A549 (cell line): ENCODE data around the gene SLC2A10. TPM values are rescaled to one million over a fixed set of nuclear protein-coding genes. Genes with fewer than 3 reads are reported as not detected.

Source experiments
- ATAC-seq, 2 experiments: fragments of 200-7000 bp in 1 of 2; fragments of >200 bp in 1 of 2; cut with Nextera tagmentation in 1 of 2; cut with Tn5 transposase in 1 of 2; 3 replicates each; pipeline versions ENCODE4 v1.8.0 to v1.9.1; 2018 to 2020; ENCODE audit warnings: mild to moderate bottlenecking in 1 of 2, moderate library complexity in 1 of 2
- CTCF ChIA-PET: fragments of 300-600 bp; sonication (Branson Sonifier 250); formaldehyde crosslinking; extraction: SDS; loops from one replicate; lab custom pipeline; 2021; ENCODE audit warnings: antibody characterized with exemption, inconsistent platforms; lab: Yijun Ruan, JAX
- POLR2A ChIA-PET: fragments of 350-600 bp; formaldehyde crosslinking; extraction: SDS; loops from one replicate; lab custom pipeline; 2021; ENCODE audit warnings: antibody characterized with exemption, inconsistent platforms; lab: Yijun Ruan, JAX
- DNase-seq, 2 experiments: peaks; one replicate each; pipeline versions ENCODE4 v3.0.0 to v3.0.0-alpha.2; 2011 to 2016; ENCODE audit warnings: low read depth in 1 of 2, low spot score in 1 of 2
- FAIRE-seq: peaks from 2 replicates; lab custom pipeline; 2011; peaks lifted over from hg19 to GRCh38; lab: Jason Lieb, UNC
- H3K27ac ChIP-seq, 2 experiments: fragments of >200 bp; sonication (Bioruptor Twin); formaldehyde crosslinking; 3 replicates each; pipeline ENCODE4 v1.5.1; 2016 to 2017
- H3K4me1 ChIP-seq: fragments of >200 bp; sonication (Bioruptor Twin); formaldehyde crosslinking; 3 replicates; pipeline ENCODE4 v1.6.1; 2016
- H3K4me2 ChIP-seq: fragments of >200 bp; sonication (Bioruptor Twin); formaldehyde crosslinking; 3 replicates; pipeline ENCODE4 v1.6.1; 2016
- H3K4me3 ChIP-seq: fragments of >200 bp; sonication (Bioruptor Twin); formaldehyde crosslinking; 3 replicates; pipeline ENCODE4 v1.5.1; 2016
- H3K9me3 ChIP-seq: fragments of >200 bp; sonication (Bioruptor Twin); formaldehyde crosslinking; 3 replicates; pipeline ENCODE4 v1.6.1; 2016
- CHD2 ChIP-seq: fragments of 150-350 bp; IDR thresholded peaks from 2 replicates; pipeline ENCODE4 v1.6.1; 2014; ENCODE audit warnings: low read length; ENCODE audit not compliant: partially characterized antibody
- EHF ChIP-seq: fragments of 250-450 bp; sonication (Bioruptor Pico); IDR thresholded peaks from 2 replicates; pipeline ENCODE4 v1.5.0; 2020; ENCODE audit warnings: mild to moderate bottlenecking
- EHMT2 ChIP-seq: fragments of 200-600 bp; sonication (generic); IDR thresholded peaks from 2 replicates; pipeline ENCODE4 v1.6.1; 2016; ENCODE audit warnings: antibody characterized with exemption, low read depth, mild to moderate bottlenecking, moderate library complexity
- EP300 ChIP-seq, 2 experiments: fragments of >200 bp; sonication (Bioruptor Twin); formaldehyde crosslinking; IDR thresholded peaks; 2 replicates in 1 of 2; 3 replicates in 1 of 2; pipeline ENCODE4 v1.6.1; 2016 to 2017
- ESRRA ChIP-seq: fragments of 150-350 bp; IDR thresholded peaks from 2 replicates; pipeline ENCODE4 v1.6.1; 2014; ENCODE audit warnings: mild to moderate bottlenecking, low read length, borderline replicate concordance
- FOSB ChIP-seq: fragments of 250-450 bp; sonication (Bioruptor Pico); IDR thresholded peaks from 2 replicates; pipeline ENCODE4 v1.5.0; 2020; ENCODE audit warnings: mild to moderate bottlenecking, moderate library complexity
- FOSL2 ChIP-seq, 2 experiments: fragments of 450-650 bp in 1 of 2; fragments of >200 bp in 1 of 2; sonication (Bioruptor Twin) in 1 of 2; formaldehyde crosslinking; IDR thresholded peaks; 2 replicates each; pipeline versions ENCODE4 v1.5.0 to v1.6.1; 2016 to 2020; ENCODE audit warnings: mild to moderate bottlenecking in 1 of 2, moderate library complexity in 1 of 2
- FOXS1 ChIP-seq: fragments of 250-450 bp; sonication (Bioruptor Pico); IDR thresholded peaks from 2 replicates; pipeline ENCODE4 v1.5.0; 2020; ENCODE audit warnings: mild to moderate bottlenecking, moderate library complexity
- GATA3 ChIP-seq: IDR thresholded peaks from 2 replicates; pipeline ENCODE4 v1.6.1; 2012; ENCODE audit warnings: borderline replicate concordance
- HOXA7 ChIP-seq: fragments of 250-450 bp; sonication (Bioruptor Pico); IDR thresholded peaks from 2 replicates; pipeline ENCODE4 v1.5.0; 2020; ENCODE audit warnings: mild to moderate bottlenecking, moderate library complexity
- HOXB13 ChIP-seq: fragments of 250-450 bp; sonication (Bioruptor Pico); IDR thresholded peaks from 2 replicates; pipeline ENCODE4 v1.5.0; 2020; ENCODE audit warnings: low read depth, mild to moderate bottlenecking, moderate library complexity
- HOXB5 ChIP-seq: fragments of 250-450 bp; sonication (Bioruptor Pico); IDR thresholded peaks from 2 replicates; pipeline ENCODE4 v1.5.0; 2020; ENCODE audit warnings: mild to moderate bottlenecking, moderate library complexity
- JUN ChIP-seq, 2 experiments: fragments of >200 bp; sonication (Bioruptor Twin); formaldehyde crosslinking; IDR thresholded peaks; 2 replicates in 1 of 2; 3 replicates in 1 of 2; pipeline ENCODE4 v1.6.1; 2016 to 2017
- KDM1A ChIP-seq: fragments of 200-600 bp; sonication (generic); IDR thresholded peaks from 2 replicates; pipeline ENCODE4 v1.6.1; 2016; ENCODE audit warnings: low read depth, mild to moderate bottlenecking
- MYC ChIP-seq: IDR thresholded peaks from 2 replicates; pipeline ENCODE4 v1.6.1; 2012; ENCODE audit warnings: mild to moderate bottlenecking, inconsistent platforms, low read length, improper control_type of control experiment, borderline replicate concordance
- NR3C1 ChIP-seq: fragments of >200 bp; sonication (Bioruptor Twin); formaldehyde crosslinking; IDR thresholded peaks from 3 replicates; pipeline ENCODE4 v1.6.1; 2017
- PHF8 ChIP-seq: fragments of 200-600 bp; sonication (generic); IDR thresholded peaks from 2 replicates; pipeline ENCODE4 v1.6.1; 2016; ENCODE audit warnings: low read depth, mild to moderate bottlenecking, antibody characterized with exemption, moderate library complexity, borderline replicate concordance
- POLR2A ChIP-seq: IDR thresholded peaks from 2 replicates; pipeline ENCODE4 v1.6.1; 2012; ENCODE audit warnings: mild to moderate bottlenecking, low read length
- RAD21 ChIP-seq, 2 experiments: fragments of >200 bp in 1 of 2; sonication (Bioruptor Twin) in 1 of 2; formaldehyde crosslinking in 1 of 2; IDR thresholded peaks in 1 of 2; conservative IDR thresholded peaks in 1 of 2; 2 replicates in 1 of 2; 3 replicates in 1 of 2; pipeline ENCODE4 v1.6.1; 2012 to 2018; ENCODE audit warnings: inconsistent platforms in 1 of 2
- RARB ChIP-seq: fragments of 250-450 bp; sonication (Bioruptor Pico); IDR thresholded peaks from 2 replicates; pipeline ENCODE4 v1.8.0; 2021; ENCODE audit warnings: mild to moderate bottlenecking, moderate library complexity
- RCOR1 ChIP-seq: fragments of 150-350 bp; IDR thresholded peaks from 2 replicates; pipeline ENCODE4 v1.6.1; 2014; ENCODE audit warnings: antibody characterized with exemption, low read length, low read depth
- RFX5 ChIP-seq: fragments of 450-650 bp; IDR thresholded peaks from 2 replicates; pipeline ENCODE4 v1.7.1; 2014; ENCODE audit warnings: antibody characterized with exemption, mild to moderate bottlenecking, moderate library complexity
- SMC3 ChIP-seq: fragments of >200 bp; sonication (Bioruptor Twin); formaldehyde crosslinking; IDR thresholded peaks from 3 replicates; pipeline ENCODE4 v1.6.1; 2018; ENCODE audit warnings: inconsistent platforms
- ZFP36 ChIP-seq: fragments of 450-650 bp; IDR thresholded peaks from 2 replicates; pipeline ENCODE4 v1.6.1; 2014; ENCODE audit warnings: borderline replicate concordance; ENCODE audit not compliant: partially characterized antibody
- ZNF302 ChIP-seq: fragments of 250-450 bp; sonication (Bioruptor Pico); IDR thresholded peaks from 2 replicates; pipeline ENCODE4 v1.9.0; 2021; ENCODE audit warnings: inconsistent platforms, mild to moderate bottlenecking, moderate library complexity
- WGBS: methylation state at CpG from one replicate; pipeline ENCODE4 v1.1.6; 2017; ENCODE audit errors: missing lambda C conversion rate; 5-methylcytosine and 5-hydroxymethylcytosine counted together
- polyA plus RNA-seq, 4 experiments: library from polyadenylated mRNA; depleted of rRNA in 3 of 4; stranded (reverse); fragments of >200 nt; fragmentation: RNase III in 1 of 4; extraction: RNeasy Plus Mini Kit Qiagen cat#74134 plus additional on column Dnase treatment in 1 of 4; gene quantifications; 2 replicates in 3 of 4; 3 replicates in 1 of 4; pipeline ENCODE4 v1.2.3, GENCODE V29; 2011 to 2017
- TF ChIP-seq, protein P1 (sequence below): fragments of 250-450 bp; sonication (Bioruptor Pico); IDR thresholded peaks from 2 replicates; pipeline ENCODE4 v1.5.0; 2021; ENCODE audit warnings: mild to moderate bottlenecking, moderate library complexity, borderline replicate concordance
- TF ChIP-seq, protein P2 (sequence below): IDR thresholded peaks from 2 replicates; pipeline ENCODE4 v1.6.1; 2012; ENCODE audit warnings: low read depth, borderline replicate concordance
- TF ChIP-seq, protein P3 (sequence below): IDR thresholded peaks from 2 replicates; pipeline ENCODE4 v1.6.1; 2012
- TF ChIP-seq, protein P4 (sequence below): fragments of >200 bp; sonication (Bioruptor Twin); formaldehyde crosslinking; IDR thresholded peaks from 3 replicates; pipeline ENCODE4 v1.6.1; 2016
- TF ChIP-seq, protein P5 (sequence below): IDR thresholded peaks from 2 replicates; pipeline ENCODE4 v1.6.1; 2012
- TF ChIP-seq, protein P6 (sequence below): fragments of 250-450 bp; sonication (Bioruptor Pico); IDR thresholded peaks from 2 replicates; pipeline ENCODE4 v1.5.0; 2020; ENCODE audit warnings: low read depth, mild to moderate bottlenecking, moderate library complexity

The SLC2A10 gene
- polyA plus RNA-seq, 2 of the 4 experiments (the other 2 are of a cell fraction): 0.01 TPM; not detected in 1

DNA sequence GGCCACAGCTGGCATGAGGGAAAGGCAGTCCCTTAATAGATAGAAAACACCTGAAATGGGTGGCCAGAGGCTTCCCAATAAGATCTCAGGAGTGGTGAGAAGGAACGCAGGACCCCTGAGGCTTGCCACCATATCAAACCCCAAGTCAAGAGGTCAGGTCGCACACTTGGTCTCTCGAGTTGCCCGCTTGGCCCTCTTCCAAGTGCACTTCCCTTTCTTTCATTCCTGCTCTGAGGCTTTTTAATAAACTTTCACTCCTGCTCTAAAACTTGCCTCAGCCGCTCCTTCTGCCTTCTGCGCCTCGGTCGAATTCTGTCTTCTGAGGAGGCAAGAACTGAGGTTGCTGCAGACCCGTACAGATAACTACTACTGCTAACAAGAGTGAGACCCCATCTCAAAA lies 64.2 kb downstream of the SLC2A10 start:
- H3K9me3 ChIP-seq: no peaks in the 10 kb centered on the region
- FAIRE-seq (no peak), ATAC-seq (no peak), DNase-seq (no peak)
- H3K4me3 ChIP-seq: no peak overlapping the region
- no peak overlapping the region for H3K27ac ChIP-seq
- H3K4me1 ChIP-seq: peaks cover 9% of the 10 kb centered on the region; the same call in 1 of the 3 replicates
- WGBS: 68% methylated on average over 9 of the region's 9 CpGs
- ChIA-PET POLR2A (no interaction called here), CTCF (interaction anchor here (0.8 to 2.3 kb wide), 6 partner anchors 15 to 610 kb away, joined by 3 to 12 read pairs (median 4); no protein-coding TSS in a partner anchor)
- TF ChIP-seq ESRRA: no peak
- TF ChIP-seq, protein P1, sequence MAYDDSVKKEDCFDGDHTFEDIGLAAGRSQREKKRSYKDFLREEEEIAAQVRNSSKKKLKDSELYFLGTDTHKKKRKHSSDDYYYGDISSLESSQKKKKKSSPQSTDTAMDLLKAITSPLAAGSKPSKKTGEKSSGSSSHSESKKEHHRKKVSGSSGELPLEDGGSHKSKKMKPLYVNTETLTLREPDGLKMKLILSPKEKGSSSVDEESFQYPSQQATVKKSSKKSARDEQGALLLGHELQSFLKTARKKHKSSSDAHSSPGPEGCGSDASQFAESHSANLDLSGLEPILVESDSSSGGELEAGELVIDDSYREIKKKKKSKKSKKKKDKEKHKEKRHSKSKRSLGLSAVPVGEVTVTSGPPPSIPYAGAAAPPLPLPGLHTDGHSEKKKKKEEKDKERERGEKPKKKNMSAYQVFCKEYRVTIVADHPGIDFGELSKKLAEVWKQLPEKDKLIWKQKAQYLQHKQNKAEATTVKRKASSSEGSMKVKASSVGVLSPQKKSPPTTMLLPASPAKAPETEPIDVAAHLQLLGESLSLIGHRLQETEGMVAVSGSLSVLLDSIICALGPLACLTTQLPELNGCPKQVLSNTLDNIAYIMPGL (CRISPR knock-in tag): no peak
- no peak for TF ChIP-seq GATA3
- TF ChIP-seq KDM1A: no peak
- no peak for TF ChIP-seq PHF8
- TF ChIP-seq FOSL2 (IDR thresholded peaks at IDR 0.05): no peak
- TF ChIP-seq FOSL2 (CRISPR knock-in tag; IDR thresholded peaks at IDR 0.05): no peak
- TF ChIP-seq, protein P2, sequence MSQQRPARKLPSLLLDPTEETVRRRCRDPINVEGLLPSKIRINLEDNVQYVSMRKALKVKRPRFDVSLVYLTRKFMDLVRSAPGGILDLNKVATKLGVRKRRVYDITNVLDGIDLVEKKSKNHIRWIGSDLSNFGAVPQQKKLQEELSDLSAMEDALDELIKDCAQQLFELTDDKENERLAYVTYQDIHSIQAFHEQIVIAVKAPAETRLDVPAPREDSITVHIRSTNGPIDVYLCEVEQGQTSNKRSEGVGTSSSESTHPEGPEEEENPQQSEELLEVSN: no peak
- no peak for TF ChIP-seq ZNF302 (CRISPR knock-in tag)
- no peak for TF ChIP-seq FOXS1 (CRISPR knock-in tag)
- TF ChIP-seq, protein P3, sequence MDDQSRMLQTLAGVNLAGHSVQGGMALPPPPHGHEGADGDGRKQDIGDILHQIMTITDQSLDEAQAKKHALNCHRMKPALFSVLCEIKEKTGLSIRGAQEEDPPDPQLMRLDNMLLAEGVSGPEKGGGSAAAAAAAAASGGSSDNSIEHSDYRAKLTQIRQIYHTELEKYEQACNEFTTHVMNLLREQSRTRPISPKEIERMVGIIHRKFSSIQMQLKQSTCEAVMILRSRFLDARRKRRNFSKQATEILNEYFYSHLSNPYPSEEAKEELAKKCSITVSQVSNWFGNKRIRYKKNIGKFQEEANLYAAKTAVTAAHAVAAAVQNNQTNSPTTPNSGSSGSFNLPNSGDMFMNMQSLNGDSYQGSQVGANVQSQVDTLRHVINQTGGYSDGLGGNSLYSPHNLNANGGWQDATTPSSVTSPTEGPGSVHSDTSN: no peak
- TF ChIP-seq, protein P4, sequence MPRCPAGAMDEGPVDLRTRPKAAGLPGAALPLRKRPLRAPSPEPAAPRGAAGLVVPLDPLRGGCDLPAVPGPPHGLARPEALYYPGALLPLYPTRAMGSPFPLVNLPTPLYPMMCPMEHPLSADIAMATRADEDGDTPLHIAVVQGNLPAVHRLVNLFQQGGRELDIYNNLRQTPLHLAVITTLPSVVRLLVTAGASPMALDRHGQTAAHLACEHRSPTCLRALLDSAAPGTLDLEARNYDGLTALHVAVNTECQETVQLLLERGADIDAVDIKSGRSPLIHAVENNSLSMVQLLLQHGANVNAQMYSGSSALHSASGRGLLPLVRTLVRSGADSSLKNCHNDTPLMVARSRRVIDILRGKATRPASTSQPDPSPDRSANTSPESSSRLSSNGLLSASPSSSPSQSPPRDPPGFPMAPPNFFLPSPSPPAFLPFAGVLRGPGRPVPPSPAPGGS: no peak
- no peak for TF ChIP-seq JUN (IDR thresholded peaks at IDR 0.05)
- TF ChIP-seq POLR2A: no peak
- TF ChIP-seq RAD21 (conservative IDR thresholded peaks at IDR 0.05 in 1 of 2, IDR thresholded peaks at IDR 0.05 in 1 of 2): no peak
- no peak for TF ChIP-seq HOXB13
- no peak for TF ChIP-seq HOXB5 (CRISPR knock-in tag)
- TF ChIP-seq NR3C1: no peak
- TF ChIP-seq ZFP36: no peak
- TF ChIP-seq SMC3: no peak
- TF ChIP-seq MYC: no peak
- no peak overlapping the region for H3K4me2 ChIP-seq

DNA sequence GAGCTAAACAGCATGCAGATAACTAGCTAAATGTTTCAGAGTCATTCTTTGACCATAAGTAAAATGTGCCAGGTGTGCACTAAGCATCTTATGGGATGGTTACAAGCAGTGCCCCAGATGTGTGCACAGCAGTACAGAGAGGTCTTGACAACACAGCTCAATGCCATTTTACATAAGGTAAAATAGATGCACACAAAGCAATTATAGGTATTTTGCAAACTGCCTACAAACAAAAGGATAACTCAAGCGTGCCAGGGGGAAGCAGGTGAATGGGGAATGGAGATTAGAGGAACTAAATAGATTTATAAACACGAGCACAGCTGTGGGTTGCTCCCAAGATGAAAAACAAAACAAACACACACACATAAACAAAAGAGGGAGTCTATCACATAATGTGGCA lies 64.8 kb downstream of the SLC2A10 start:
- Histone ChIP-seq H3K4me3 (no peak overlapping the region), H3K27ac (no peak overlapping the region), H3K4me1 (peaks cover 9% of the 10 kb centered on the region; the same call in 1 of the 3 replicates), H3K4me2 (no peak overlapping the region), H3K9me3 (no peaks in the 10 kb centered on the region)
- ATAC-seq (no peak), FAIRE-seq (no peak), DNase-seq (no peak)
- POLR2A ChIA-PET: no interaction called here
- 46% methylated on average over 2 of the region's 2 CpGs for WGBS
- CTCF ChIA-PET: interaction anchor here (0.7 to 2.3 kb wide), 7 partner anchors 10 to 610 kb away, joined by 3 to 12 read pairs (median 4); no protein-coding TSS in a partner anchor
- TF ChIP-seq RARB (CRISPR knock-in tag): no peak
- no peak for TF ChIP-seq EHMT2
- no peak for TF ChIP-seq HOXA7 (CRISPR knock-in tag)
- TF ChIP-seq ZNF302 (CRISPR knock-in tag): no peak
- TF ChIP-seq RCOR1: no peak
- TF ChIP-seq EP300 (IDR thresholded peaks at IDR 0.05): no peak
- TF ChIP-seq, protein P5, sequence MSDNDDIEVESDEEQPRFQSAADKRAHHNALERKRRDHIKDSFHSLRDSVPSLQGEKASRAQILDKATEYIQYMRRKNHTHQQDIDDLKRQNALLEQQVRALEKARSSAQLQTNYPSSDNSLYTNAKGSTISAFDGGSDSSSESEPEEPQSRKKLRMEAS: no peak
- TF ChIP-seq, protein P6, sequence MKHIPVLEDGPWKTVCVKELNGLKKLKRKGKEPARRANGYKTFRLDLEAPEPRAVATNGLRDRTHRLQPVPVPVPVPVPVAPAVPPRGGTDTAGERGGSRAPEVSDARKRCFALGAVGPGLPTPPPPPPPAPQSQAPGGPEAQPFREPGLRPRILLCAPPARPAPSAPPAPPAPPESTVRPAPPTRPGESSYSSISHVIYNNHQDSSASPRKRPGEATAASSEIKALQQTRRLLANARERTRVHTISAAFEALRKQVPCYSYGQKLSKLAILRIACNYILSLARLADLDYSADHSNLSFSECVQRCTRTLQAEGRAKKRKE: no peak
- TF ChIP-seq ZFP36: no peak
- no peak for TF ChIP-seq FOXS1 (CRISPR knock-in tag)
- TF ChIP-seq EHF: no peak
- no peak for TF ChIP-seq CHD2
- no peak for TF ChIP-seq FOSB (CRISPR knock-in tag)
- no peak for TF ChIP-seq RFX5
